ENCODE results near the gene VSTM4. TPM values are rescaled to one million over a fixed set of nuclear protein-coding genes. Genes with fewer than 3 reads are reported as not detected.

Gene VSTM4
- 10 to 100 TPM; 13.4 to 16.6 (median 15.9) TPM for polyA plus RNA-seq (ENCODE audit: insufficient read length in 3 of 3)

- peak in 1 of 3 donors; percentile 39 for DNase-seq (ENCODE audit: low read depth in 3 of 3, low spot score in 2 of 3)
Observed at GRCh38 chr10:49115015-49115795, at the start of gene VSTM4. Gene VSTM4, minus strand, starts transcription at chr10:49115522. Its CDS starts 37 bp downstream, at chr10:49115485.

GRCh38 chr10:49164559-49165188, 49.4 kb upstream of the VSTM4 start:
- no peak for DNase-seq (ENCODE audit: low read depth in 3 of 3, low spot score in 2 of 3)

GRCh38 chr10:49163741-49164140, 48.4 kb upstream of the VSTM4 start:
- no peak for DNase-seq (ENCODE audit: low read depth in 3 of 3, low spot score in 2 of 3)

- no peak for DNase-seq (ENCODE audit: low read depth in 3 of 3, low spot score in 2 of 3)
Observed at GRCh38 chr10:49162761-49163310, 47.5 kb upstream of the VSTM4 start.

- no peak for DNase-seq (ENCODE audit: low read depth in 3 of 3, low spot score in 2 of 3)
Observed at GRCh38 chr10:49162063-49162462, 46.7 kb upstream of the VSTM4 start.

GRCh38 chr10:49161411-49161997, 46.2 kb upstream of the VSTM4 start:
- DNase-seq (ENCODE audit: low read depth in 3 of 3, low spot score in 2 of 3), result no peak

- no peak for DNase-seq (ENCODE audit: low read depth in 3 of 3, low spot score in 2 of 3)
Observed at GRCh38 chr10:49160814-49161213, 45.5 kb upstream of the VSTM4 start.

GRCh38 chr10:49160110-49160509, 44.8 kb upstream of the VSTM4 start:
- no peak for DNase-seq (ENCODE audit: low read depth in 3 of 3, low spot score in 2 of 3)

GRCh38 chr10:49158915-49159314, 43.6 kb upstream of the VSTM4 start:
- DNase-seq (ENCODE audit: low read depth in 3 of 3, low spot score in 2 of 3), result no peak

GRCh38 chr10:49158404-49158803, 43.1 kb upstream of the VSTM4 start:
- DNase-seq (ENCODE audit: low read depth in 3 of 3, low spot score in 2 of 3), result no peak

GRCh38 chr10:49157229-49157628, 41.9 kb upstream of the VSTM4 start:
- no peak for DNase-seq (ENCODE audit: low read depth in 3 of 3, low spot score in 2 of 3)

- DNase-seq (ENCODE audit: low read depth in 3 of 3, low spot score in 2 of 3), result no peak
Observed at GRCh38 chr10:49154641-49155040, 39.3 kb upstream of the VSTM4 start.

GRCh38 chr10:49153971-49154370, 38.6 kb upstream of the VSTM4 start:
- DNase-seq (ENCODE audit: low read depth in 3 of 3, low spot score in 2 of 3), result no peak

GRCh38 chr10:49153115-49153514, 37.8 kb upstream of the VSTM4 start:
- no peak for DNase-seq (ENCODE audit: low read depth in 3 of 3, low spot score in 2 of 3)

- DNase-seq (ENCODE audit: low read depth in 3 of 3, low spot score in 2 of 3), result no peak
Observed at GRCh38 chr10:49152663-49153062, 37.3 kb upstream of the VSTM4 start.

- no peak for DNase-seq (ENCODE audit: low read depth in 3 of 3, low spot score in 2 of 3)
Observed at GRCh38 chr10:49152037-49152436, 36.7 kb upstream of the VSTM4 start.

- no peak for DNase-seq (ENCODE audit: low read depth in 3 of 3, low spot score in 2 of 3)
Observed at GRCh38 chr10:49151481-49151880, 36.2 kb upstream of the VSTM4 start.

GRCh38 chr10:49151025-49151445, 35.7 kb upstream of the VSTM4 start:
- DNase-seq (ENCODE audit: low read depth in 3 of 3, low spot score in 2 of 3), result no peak

- no peak for DNase-seq (ENCODE audit: low read depth in 3 of 3, low spot score in 2 of 3)
Observed at GRCh38 chr10:49150426-49150825, 35.1 kb upstream of the VSTM4 start.

- DNase-seq (ENCODE audit: low read depth in 3 of 3, low spot score in 2 of 3), result no peak
Observed at GRCh38 chr10:49149881-49150280, 34.6 kb upstream of the VSTM4 start.

GRCh38 chr10:49144058-49144720, 28.9 kb upstream of the VSTM4 start:
- DNase-seq (ENCODE audit: low read depth in 3 of 3, low spot score in 2 of 3), result no peak
